ENCODE measurements around the gene IL36B. TPM values are rescaled to one million over a fixed set of nuclear protein-coding genes. Genes with fewer than 3 reads are reported as not detected.

The IL36B gene
- total RNA-seq, 1 donor from 2014 or later, result not detected

GRCh38 chr2:112985090-112985489, 67.6 kb downstream of the IL36B start:
- intact Hi-C loops (cut with DNase I), result no loop called here
- no peak for DNase-seq
- no peak for ATAC-seq (ENCODE audit: poor library complexity)

- ATAC-seq (ENCODE audit: poor library complexity) (no peak), DNase-seq (no peak)
- intact Hi-C loops (cut with DNase I), result no loop called here
These were observed 72.1 kb downstream of the IL36B start for GRCh38 chr2:112980537-112980936.

DNA sequence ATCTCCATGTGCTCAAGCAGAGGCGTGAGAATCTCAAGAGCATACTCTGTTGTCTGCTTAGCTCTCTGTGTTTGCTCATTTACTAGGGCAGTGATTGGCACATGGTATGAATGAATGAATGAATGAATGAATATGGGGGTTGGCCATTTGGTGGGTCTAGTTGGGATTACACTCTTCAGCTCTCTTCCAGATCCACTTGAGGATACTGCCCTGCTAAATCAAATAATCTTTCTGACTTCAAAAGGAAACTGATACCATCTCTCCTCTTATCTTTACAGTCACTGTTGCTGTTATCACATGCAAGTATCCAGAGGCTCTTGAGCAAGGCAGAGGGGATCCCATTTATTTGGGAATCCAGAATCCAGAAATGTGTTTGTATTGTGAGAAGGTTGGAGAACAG, 72.9 kb downstream of the IL36B start:
- no peak for DNase-seq
- ATAC-seq (ENCODE audit: poor library complexity), result no peak
- intact Hi-C loops (cut with DNase I), result no loop called here

GRCh38 chr2:112977559-112978056, 75.1 kb downstream of the IL36B start, which contains the start of gene IL36G:
TSS of gene IL36G (plus strand) at chr2:112978006. CDS start at chr2:112978639, 633 bp downstream.
- no peak for ATAC-seq (ENCODE audit: poor library complexity)
- intact Hi-C loops (cut with DNase I), result no loop called here
- DNase-seq, result no peak

Other genes with a start within 250 kb of the IL36B start
- gene IL1B, start 216.1 kb downstream of the IL36B start, total RNA-seq, result 0.30 TPM
- gene IL37, start 141.7 kb downstream of the IL36B start, total RNA-seq, result not detected
- gene IL36G, start 74.9 kb downstream of the IL36B start, total RNA-seq, result not detected
- gene IL36A, start 47.4 kb downstream of the IL36B start, total RNA-seq, result not detected
- gene IL36RN, start 6.3 kb upstream of the IL36B start, total RNA-seq, result not detected
- gene IL1F10, start 15.1 kb upstream of the IL36B start, total RNA-seq, result not detected
- 0.51 TPM for gene IL1RN, start 74.7 kb upstream of the IL36B start, total RNA-seq
- gene PSD4, start 121.1 kb upstream of the IL36B start, total RNA-seq, result 2.6 TPM
- gene PAX8, start 226.1 kb upstream of the IL36B start, total RNA-seq, result 0.35 TPM